ENCODE data around the gene NINJ1.

DNA sequence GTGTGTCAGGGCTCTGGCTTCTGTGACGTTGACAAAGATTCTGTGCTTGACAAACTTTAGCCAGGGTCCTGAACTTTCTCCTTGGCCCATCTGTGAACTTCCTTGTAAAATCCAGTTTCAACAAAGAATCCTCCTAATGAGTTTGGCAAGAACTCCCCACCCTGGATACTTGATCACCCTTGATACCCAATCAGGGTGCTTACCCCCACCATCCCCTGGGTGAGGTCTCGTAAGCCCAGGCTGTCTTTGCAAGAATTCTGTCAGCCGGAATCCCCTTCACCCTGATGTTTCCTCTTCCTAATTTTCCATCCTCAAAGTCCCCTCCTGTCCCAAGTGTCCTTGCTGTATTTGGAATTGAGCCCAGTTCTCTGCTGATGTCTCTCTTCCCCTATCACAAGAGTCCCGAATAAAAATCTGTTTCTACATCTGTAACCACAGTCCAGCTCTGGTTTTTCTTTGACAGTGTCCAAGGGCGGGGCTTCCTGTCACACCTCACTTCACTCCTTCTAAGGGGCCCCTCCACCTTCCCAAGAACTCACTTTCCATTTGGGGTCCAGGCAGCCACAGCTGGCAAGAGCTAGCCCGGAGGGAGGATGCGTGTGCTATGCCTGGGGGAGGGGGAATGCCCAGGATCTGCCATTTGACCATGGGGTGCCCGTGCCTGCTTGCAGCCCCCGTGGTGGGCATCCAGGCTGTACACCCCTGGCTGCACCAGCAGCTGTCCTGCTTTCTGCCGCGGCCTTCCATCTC, 40.7 kb downstream of the NINJ1 start:
- TF ChIP-seq, protein P1, sequence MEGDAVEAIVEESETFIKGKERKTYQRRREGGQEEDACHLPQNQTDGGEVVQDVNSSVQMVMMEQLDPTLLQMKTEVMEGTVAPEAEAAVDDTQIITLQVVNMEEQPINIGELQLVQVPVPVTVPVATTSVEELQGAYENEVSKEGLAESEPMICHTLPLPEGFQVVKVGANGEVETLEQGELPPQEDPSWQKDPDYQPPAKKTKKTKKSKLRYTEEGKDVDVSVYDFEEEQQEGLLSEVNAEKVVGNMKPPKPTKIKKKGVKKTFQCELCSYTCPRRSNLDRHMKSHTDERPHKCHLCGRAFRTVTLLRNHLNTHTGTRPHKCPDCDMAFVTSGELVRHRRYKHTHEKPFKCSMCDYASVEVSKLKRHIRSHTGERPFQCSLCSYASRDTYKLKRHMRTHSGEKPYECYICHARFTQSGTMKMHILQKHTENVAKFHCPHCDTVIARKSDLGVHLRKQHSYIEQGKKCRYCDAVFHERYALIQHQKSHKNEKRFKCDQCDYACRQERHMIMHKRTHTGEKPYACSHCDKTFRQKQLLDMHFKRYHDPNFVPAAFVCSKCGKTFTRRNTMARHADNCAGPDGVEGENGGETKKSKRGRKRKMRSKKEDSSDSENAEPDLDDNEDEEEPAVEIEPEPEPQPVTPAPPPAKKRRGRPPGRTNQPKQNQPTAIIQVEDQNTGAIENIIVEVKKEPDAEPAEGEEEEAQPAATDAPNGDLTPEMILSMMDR (conservative IDR thresholded peaks at IDR 0.05 in 1 of 2, IDR thresholded peaks at IDR 0.05 in 1 of 2; ENCODE audit: extremely low read depth in 1 of 2, insufficient read depth in 1 of 2, low read depth in 1 of 2, low read length in 2 of 2): no peak
- no peak for TF ChIP-seq EZH2 (IDR thresholded peaks at IDR 0.05; ENCODE audit: borderline replicate concordance, low read length)

All from mammary epithelial cell (primary cell).